Adrenal gland (tissue), 5 donors: ENCODE measurements around the gene C1orf232.

ENCODE experiments used
- CTCF ChIP-seq, 6 experiments: fragments of 450-650 bp in 4 of 6; fragments of 200-600 bp in 2 of 6; sonication (generic) in 1 of 6; IDR thresholded peaks; 1 replicate in 5 of 6; 2 replicates in 1 of 6; pipeline versions ENCODE4 v1.5.1 to v1.8.0; 2016 to 2021; ENCODE audit warnings: antibody characterized with exemption in 6 of 6, mild to moderate bottlenecking in 2 of 6, moderate library complexity in 1 of 6
- POLR2A ChIP-seq, 2 donors: fragments of 450-650 bp; IDR thresholded peaks; one replicate each; pipeline ENCODE4 v1.6.1; 2017; ENCODE audit warnings: antibody characterized with exemption in 2 of 2, mild to moderate bottlenecking in 2 of 2, moderate library complexity in 1 of 2
- donor health status: DM: no; HTN: no; CAD: no.

DNA sequence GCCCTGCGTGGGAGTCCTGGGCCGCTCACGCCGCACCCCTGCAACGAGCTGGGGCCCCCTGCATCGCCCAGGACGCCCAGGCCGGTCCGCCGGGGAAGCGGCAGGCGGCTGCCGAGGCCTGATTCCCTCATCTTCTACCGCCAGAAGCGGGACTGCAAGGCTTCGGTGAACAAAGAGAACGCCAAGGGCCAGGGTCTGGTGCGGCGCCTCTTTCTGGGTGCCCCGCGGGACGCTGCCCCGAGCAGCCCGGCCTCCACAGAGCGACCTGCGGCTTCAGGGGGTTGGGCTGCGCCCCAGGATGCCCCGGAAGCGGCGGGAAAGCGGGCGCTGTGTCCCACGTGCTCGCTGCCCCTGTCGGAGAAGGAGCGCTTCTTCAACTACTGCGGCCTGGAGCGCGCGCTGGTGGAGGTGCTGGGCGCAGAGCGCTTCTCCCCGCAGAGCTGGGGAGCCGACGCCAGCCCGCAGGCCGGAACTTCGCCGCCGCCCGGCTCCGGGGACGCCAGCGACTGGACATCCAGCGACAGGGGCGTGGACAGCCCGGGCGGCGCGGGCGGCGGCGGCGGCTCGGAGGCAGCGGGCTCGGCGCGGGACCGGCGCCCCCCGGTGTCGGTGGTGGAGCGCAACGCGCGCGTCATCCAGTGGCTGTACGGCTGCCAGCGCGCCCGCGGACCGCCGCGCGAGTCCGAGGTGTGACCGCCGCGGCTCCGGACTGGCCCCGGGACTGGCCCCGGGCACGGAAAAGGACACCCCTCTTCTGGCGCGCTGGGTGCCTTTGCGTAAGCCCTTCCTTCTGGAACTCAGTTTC is 7.1 kb downstream of the C1orf232 start:
- TF ChIP-seq CTCF (IDR thresholded peaks at IDR 0.05) (peak in 3 of 6 experiments; percentile 11 to 29 (median 18)), POLR2A (IDR thresholded peaks at IDR 0.05) (no peak)
